ENCODE results near the gene GSX1.

Gene GSX1

GRCh38 chr13:27835799-27836198, 43.5 kb downstream of the GSX1 start:
- no peak for DNase-seq

GRCh38 chr13:27839809-27840467, 47.7 kb downstream of the GSX1 start:
- DNase-seq: no peak

GRCh38 chr13:27842571-27842970, 50.3 kb downstream of the GSX1 start:
- DNase-seq: no peak

Measured in kidney glomerular epithelial cell (primary cell).